Measurements from ENCODE around the gene WHAMM.

Gene WHAMM

GRCh38 chr15:82829234-82829633 lies 19.8 kb downstream of the WHAMM start:
- H3K79me2 ChIP-seq, result no peaks in the 10 kb centered on the region
- H3K36me3 ChIP-seq (ENCODE audit: control insufficient read depth, insufficient read depth, low read length), result no peaks in the 10 kb centered on the region
- H3K4me3 ChIP-seq (ENCODE audit: low read depth, low read length), result no peak overlapping the region
- no peaks in the 10 kb centered on the region for H3K27me3 ChIP-seq (ENCODE audit: control insufficient read depth, insufficient read depth, low read length)
- H3K4me1 ChIP-seq, result no peaks in the 10 kb centered on the region
- H3K9me3 ChIP-seq (ENCODE audit: control insufficient read depth, low read length), result no peaks in the 10 kb centered on the region
- no peak overlapping the region for H3K27ac ChIP-seq
- no peak for TF ChIP-seq CTCF (IDR thresholded peaks at IDR 0.05)
- no peak overlapping the region for H3K4me2 ChIP-seq (ENCODE audit: low read length)
- no peak overlapping the region for H2AFZ ChIP-seq
- H3K9ac ChIP-seq, result no peak overlapping the region

- Histone ChIP-seq H3K4me3 (ENCODE audit: low read depth, low read length) (no peak overlapping the region), H3K79me2 (no peaks in the 10 kb centered on the region), H3K36me3 (ENCODE audit: control insufficient read depth, insufficient read depth, low read length) (no peaks in the 10 kb centered on the region), H3K9me3 (ENCODE audit: control insufficient read depth, low read length) (no peaks in the 10 kb centered on the region), H2AFZ (no peak overlapping the region), H3K27ac (no peak overlapping the region), H3K9ac (no peak overlapping the region), H3K4me1 (no peaks in the 10 kb centered on the region), H3K27me3 (ENCODE audit: control insufficient read depth, insufficient read depth, low read length) (no peaks in the 10 kb centered on the region), H3K4me2 (ENCODE audit: low read length) (no peak overlapping the region)
- TF ChIP-seq CTCF (IDR thresholded peaks at IDR 0.05), result no peak
Observed at GRCh38 chr15:82830427-82831173, 21.2 kb downstream of the WHAMM start.

GRCh38 chr15:82831894-82832600 lies 22.6 kb downstream of the WHAMM start:
- no peak overlapping the region for H3K4me3 ChIP-seq (ENCODE audit: low read depth, low read length)
- no peak overlapping the region for H2AFZ ChIP-seq
- TF ChIP-seq CTCF (IDR thresholded peaks at IDR 0.05), result no peak
- no peak overlapping the region for H3K9ac ChIP-seq
- no peaks in the 10 kb centered on the region for H3K9me3 ChIP-seq (ENCODE audit: control insufficient read depth, low read length)
- no peaks in the 10 kb centered on the region for H3K79me2 ChIP-seq
- H3K4me2 ChIP-seq (ENCODE audit: low read length), result no peak overlapping the region
- H3K4me1 ChIP-seq, result no peaks in the 10 kb centered on the region
- H3K27me3 ChIP-seq (ENCODE audit: control insufficient read depth, insufficient read depth, low read length), result no peaks in the 10 kb centered on the region
- no peak overlapping the region for H3K27ac ChIP-seq
- no peaks in the 10 kb centered on the region for H3K36me3 ChIP-seq (ENCODE audit: control insufficient read depth, insufficient read depth, low read length)

- no peak overlapping the region for H2AFZ ChIP-seq
- no peak overlapping the region for H3K27ac ChIP-seq
- H3K79me2 ChIP-seq, result no peaks in the 10 kb centered on the region
- H3K27me3 ChIP-seq (ENCODE audit: control insufficient read depth, insufficient read depth, low read length), result no peaks in the 10 kb centered on the region
- no peak overlapping the region for H3K4me2 ChIP-seq (ENCODE audit: low read length)
- no peaks in the 10 kb centered on the region for H3K36me3 ChIP-seq (ENCODE audit: control insufficient read depth, insufficient read depth, low read length)
- H3K9ac ChIP-seq, result no peak overlapping the region
- no peak for TF ChIP-seq CTCF (IDR thresholded peaks at IDR 0.05)
- H3K4me3 ChIP-seq (ENCODE audit: low read depth, low read length), result no peak overlapping the region
- no peaks in the 10 kb centered on the region for H3K4me1 ChIP-seq
- no peaks in the 10 kb centered on the region for H3K9me3 ChIP-seq (ENCODE audit: control insufficient read depth, low read length)
Observed at GRCh38 chr15:82832601-82833361, 23.4 kb downstream of the WHAMM start.
